ENCODE measurements around the gene CLEC6A.

GRCh38 chr12:8507596-8507995, 51.8 kb downstream of the CLEC6A start:
- TF ChIP-seq CTCF (IDR thresholded peaks at IDR 0.05) (no peak), EZH2 (IDR thresholded peaks at IDR 0.05) (no peak)

Data from neural progenitor cell (in vitro differentiated cells).